GM19238 (cell line): ENCODE data around the gene OSBPL1A.

Source experiments
- DNase-seq: peaks from one replicate; pipeline ENCODE4 v3.0.0; 2011; ENCODE audit warnings: low spot score; ENCODE audit not compliant: insufficient read length

OSBPL1A gene

DNA sequence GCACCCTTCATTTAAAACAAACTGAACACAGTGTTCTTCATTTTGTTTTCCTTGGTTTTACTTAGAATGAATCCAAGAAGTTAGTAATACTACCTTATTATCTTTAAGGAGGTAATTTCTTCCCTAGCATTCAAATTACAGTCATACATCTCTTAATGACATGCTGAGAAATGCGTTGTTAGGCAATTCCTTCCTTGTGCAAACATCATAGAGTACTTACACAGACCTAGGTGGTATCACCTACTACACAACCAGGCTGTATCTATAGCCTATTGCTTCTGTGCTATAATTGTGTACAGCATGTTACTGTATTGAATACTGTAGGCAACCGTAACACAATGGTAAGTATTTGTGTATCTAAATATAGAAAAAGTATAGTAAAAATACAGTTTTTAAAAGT, 267.1 kb downstream of the OSBPL1A start:
- no peak for DNase-seq

DNA sequence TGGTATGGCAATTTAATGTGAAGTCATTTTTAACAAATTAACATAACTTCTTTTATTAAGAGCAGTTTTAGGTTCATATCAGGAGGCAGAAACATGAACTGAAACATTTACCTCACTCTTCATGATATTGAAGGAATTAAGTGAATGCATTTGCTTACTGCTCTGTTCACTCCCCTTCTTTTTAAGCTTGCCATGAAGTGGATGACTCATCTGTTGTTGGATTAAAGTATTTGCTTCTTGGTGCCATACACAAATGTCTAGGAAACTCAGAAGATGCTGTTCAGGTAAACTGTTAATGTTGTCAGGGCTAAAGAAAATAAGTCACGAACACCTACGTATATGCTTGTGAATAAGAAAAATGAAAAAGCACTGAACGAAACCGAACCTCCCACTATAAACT, 268.9 kb downstream of the OSBPL1A start:
- DNase-seq = no peak

DNA sequence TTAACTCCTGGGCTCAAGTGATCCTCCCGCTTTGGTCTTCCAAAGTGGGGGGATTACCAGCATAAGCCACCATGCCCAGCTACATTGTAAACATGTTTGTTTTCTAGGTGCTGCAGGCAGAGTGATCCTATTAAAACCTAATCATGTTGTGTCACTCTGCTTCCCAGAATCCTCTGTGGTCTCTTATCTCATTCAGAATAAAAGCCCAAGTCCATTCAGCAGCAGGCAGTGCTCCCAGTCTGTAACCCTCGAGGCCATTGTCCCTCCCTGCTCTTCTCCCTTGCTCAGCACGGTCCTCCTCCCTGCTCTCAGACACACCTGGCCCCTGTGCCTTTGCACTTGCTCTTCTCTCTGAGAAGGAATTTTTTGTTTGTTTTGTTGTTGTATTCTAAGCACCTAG, 269.9 kb downstream of the OSBPL1A start:
- no peak for DNase-seq

DNA sequence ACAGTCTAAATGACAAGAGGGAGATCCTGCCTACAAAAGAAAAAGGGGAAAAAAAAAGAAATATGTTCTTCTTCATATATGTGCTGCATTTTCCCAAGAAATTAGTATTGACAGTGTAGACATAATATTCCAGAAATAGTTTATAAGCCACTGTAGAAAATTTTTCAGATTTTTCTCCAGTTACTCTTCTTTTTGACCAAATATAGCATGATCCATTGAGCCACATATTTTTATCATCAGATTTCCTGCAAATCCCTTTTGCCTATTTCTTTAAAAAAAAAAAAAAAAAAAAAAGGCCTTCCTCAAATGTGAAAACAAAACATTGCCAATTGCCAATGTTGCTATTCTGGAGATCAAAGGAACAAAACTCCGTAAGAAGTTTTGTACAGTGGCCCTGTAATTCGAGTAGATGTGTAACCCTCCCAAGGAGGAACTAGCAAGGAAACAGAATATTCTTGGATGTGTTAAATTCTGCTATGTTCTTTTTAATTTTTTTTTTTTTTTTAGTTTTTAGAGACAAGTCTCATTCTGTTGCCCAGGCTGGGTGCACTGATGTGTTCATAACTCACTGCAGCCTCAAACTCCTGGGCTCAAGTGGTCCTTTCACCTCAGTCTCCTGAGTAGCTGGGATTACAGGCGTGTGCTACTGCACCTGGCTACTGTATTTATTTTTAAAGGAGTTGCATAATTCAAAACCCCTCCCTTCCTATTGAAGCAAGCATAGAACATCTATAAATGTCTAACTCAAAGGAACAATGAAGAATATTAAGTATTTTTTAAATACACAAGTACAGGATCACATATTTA, 271.3 kb downstream of the OSBPL1A start:
- no peak for DNase-seq

DNA sequence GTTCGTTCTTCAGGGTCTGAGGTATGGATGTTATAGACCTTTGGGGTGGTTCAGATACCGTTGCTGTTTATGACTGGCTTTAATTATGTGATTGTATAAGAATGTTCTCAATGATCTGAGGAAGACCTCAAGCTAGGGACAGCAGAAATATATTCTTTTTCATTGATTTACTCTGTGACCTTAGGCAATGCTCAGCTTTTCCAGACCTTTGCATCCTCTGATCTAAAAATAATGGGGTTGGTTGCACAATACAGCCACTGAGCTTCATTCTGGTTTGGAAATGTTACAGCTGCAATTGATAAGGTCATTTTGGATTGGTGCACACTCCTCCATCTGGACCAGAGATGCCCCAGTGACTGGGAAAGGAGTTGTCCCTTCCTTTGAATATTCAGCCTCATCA, 276.0 kb downstream of the OSBPL1A start:
- DNase-seq = no peak

DNA sequence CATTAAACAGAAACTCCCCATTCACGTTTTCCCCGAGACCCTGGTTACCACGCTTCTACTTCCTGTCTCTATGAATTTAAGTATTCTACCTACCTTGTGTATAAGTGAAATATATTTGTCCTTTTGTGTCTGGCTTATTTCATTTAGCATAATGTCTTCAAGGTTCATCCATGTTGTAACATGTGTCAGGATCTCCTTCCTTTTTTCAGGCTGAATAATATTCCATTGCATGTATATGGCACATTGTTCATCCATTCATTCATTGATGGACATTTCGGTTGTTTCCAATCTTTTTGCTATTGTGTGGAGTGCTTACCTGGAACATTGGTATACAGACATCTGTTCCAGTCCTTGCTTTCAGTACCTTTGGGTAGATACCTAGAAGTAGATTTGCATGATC, 276.9 kb downstream of the OSBPL1A start:
- no peak for DNase-seq

DNA sequence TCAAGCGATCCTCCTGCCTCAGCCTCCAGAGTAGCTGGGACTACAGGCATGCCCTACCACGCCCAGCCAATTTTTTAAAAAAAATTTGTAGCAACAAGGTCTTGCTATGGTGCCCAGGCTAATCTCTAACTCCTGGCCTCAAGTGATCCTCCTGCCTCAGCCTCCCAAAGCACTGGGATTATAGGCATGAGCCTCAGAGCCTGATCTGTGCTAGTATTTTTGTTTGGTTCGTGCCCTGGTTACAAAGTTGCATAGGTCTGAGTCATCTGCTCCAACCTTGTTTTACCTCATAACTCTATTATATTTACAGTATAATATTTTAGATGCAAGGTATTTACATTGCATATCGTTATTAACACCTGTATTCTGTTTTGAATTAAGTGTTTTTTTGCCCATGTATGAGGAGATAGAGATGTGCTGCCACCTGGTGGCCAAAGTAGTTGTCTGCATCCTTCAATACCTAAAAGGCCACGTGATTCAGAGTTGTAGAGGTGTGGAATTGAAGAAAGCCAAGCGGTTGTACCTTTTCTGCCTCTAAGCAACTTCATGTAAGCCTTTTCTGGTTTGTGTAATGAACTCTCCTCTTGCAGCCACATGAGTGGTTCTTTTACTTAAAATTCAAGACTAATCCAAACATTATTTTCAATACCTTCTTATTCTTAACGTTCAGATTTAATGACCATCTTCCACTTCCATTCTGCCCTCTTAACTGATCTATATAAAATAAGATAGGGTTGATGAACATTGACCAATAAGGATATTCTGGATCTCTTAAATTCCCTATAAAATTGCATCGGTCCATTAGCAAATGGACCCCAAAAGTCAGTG, 278.7 kb downstream of the OSBPL1A start:
- peak; percentile 27 for DNase-seq

DNA sequence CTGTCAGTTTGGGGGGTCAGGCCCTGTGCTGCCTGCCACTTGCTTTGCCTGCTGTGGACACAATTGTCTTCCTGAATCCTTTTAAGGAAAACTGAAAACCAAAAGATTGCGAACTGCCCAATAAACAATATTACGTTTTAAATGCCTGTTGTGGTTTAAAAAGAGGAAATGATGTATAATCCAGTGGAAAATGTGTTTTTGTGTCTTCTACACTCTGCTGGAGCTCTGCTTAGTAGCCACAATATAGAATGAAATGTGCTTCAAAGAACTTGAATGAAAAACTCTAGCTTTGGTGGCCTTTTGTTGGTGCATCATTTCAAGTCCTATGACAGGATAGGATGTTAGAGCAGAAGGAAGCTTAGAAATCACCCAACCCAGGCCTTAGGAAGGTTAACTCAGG, 282.0 kb downstream of the OSBPL1A start:
- no peak for DNase-seq

DNA sequence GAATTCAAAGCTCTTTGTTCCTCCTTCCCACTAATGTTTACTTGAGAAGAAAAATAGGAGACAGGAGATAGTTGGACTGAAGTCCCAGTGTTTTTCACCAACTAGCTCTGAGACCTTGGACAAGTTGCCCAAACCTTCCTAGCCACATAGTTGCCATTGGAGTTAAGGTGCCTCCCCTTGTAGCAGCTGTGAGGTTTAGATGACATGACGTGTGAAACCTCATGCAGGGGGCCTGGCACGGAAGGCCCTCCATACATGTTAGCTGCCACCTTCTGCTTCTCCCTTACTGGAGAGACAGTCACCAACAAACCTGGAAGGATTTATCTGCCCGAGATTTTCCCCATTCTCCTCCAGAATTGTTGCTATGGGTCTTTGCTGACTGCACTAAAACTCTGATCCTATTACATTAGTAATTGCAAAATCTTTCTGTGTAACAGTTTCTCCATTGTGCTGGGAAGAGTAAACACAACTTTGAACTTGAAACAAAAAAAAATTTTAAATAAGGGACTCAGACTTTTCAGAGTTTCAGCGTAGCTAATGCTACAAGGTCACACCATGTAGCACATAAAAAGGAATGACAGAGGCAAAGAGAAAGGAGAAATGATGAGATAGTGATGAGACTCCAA, 282.6 kb downstream of the OSBPL1A start:
- no peak for DNase-seq

DNA sequence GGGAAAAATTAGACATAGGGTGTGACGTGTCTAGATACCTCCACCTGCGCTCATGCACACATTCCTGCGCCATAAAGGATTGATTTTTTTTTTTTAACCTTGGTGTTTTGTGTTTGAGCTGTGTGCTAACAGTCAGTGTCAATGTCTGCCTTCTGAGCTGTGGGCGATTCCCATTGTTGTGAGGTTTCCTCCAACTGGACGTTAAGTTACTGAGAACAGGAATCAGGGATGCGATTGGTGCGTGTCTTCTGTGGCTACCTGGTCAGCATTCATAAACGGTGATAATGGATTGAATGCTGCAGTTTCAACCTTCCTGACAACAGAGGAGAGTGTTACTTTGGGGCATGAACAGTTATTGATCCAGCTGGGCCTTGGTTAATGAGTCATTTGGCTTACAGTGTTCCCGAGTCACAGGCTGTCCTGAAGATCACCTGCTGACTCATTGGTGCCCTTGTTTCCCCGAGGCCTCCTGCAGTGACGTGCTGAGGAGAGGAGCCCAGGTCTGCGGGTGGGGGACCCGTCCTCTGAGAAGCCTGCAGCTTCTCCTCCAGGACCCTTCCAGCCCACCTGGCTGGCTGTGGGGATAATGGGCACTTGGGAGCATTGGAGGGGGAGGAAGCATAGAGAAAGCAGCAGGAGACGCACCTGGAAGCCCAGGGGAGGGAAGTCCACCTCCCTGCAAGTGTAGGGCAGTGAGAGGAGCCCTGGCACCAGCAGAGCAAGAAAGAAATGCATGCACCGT, 284.6 kb downstream of the OSBPL1A start:
- DNase-seq = no peak

DNA sequence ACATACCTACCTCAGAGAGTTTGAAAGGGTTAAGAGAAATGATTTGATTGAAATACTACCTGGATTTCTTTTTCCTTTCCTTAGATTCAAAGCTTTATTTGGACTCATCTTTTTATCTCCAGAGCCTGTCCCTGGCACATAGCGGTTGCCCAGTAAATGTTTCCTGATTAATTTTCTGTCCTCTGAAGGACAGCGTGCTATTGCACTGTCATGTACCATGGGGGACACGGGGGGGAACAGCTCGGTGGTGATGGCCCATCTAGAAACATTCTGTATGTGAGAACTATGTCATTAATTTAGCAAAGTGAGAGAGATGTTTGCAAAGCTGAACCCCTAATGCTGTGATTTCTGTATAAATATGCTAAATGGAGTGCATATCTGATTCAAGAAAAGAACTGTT, 285.2 kb downstream of the OSBPL1A start:
- no peak for DNase-seq
